A549 (cell line): Measurements from ENCODE around the gene TXNRD1. TPM values are rescaled to one million over a fixed set of nuclear protein-coding genes. Genes with fewer than 3 reads are reported as not detected.
A peak's percentile ranks its signal among the peaks of the same experiment; 100 is the strongest.

Experiments
- ATAC-seq, 2 experiments: fragments of 200-7000 bp in 1 of 2; fragments of >200 bp in 1 of 2; cut with Nextera tagmentation in 1 of 2; cut with Tn5 transposase in 1 of 2; 3 replicates each; pipeline versions ENCODE4 v1.8.0 to v1.9.1; 2018 to 2020; ENCODE audit warnings: mild to moderate bottlenecking in 1 of 2, moderate library complexity in 1 of 2
- CTCF ChIA-PET: fragments of 300-600 bp; sonication (Branson Sonifier 250); formaldehyde crosslinking; extraction: SDS; loops from one replicate; lab custom pipeline; 2021; ENCODE audit warnings: antibody characterized with exemption, inconsistent platforms; lab: Yijun Ruan, JAX
- POLR2A ChIA-PET: fragments of 350-600 bp; formaldehyde crosslinking; extraction: SDS; loops from one replicate; lab custom pipeline; 2021; ENCODE audit warnings: antibody characterized with exemption, inconsistent platforms; lab: Yijun Ruan, JAX
- DNase-seq, 2 experiments: peaks; one replicate each; pipeline versions ENCODE4 v3.0.0 to v3.0.0-alpha.2; 2011 to 2016; ENCODE audit warnings: low read depth in 1 of 2, low spot score in 1 of 2
- FAIRE-seq: peaks from 2 replicates; lab custom pipeline; 2011; peaks lifted over from hg19 to GRCh38; lab: Jason Lieb, UNC
- H3K27ac ChIP-seq, 2 experiments: fragments of >200 bp; sonication (Bioruptor Twin); formaldehyde crosslinking; 3 replicates each; pipeline ENCODE4 v1.5.1; 2016 to 2017
- H3K4me1 ChIP-seq: fragments of >200 bp; sonication (Bioruptor Twin); formaldehyde crosslinking; 3 replicates; pipeline ENCODE4 v1.6.1; 2016
- H3K4me2 ChIP-seq: fragments of >200 bp; sonication (Bioruptor Twin); formaldehyde crosslinking; 3 replicates; pipeline ENCODE4 v1.6.1; 2016
- H3K4me3 ChIP-seq: fragments of >200 bp; sonication (Bioruptor Twin); formaldehyde crosslinking; 3 replicates; pipeline ENCODE4 v1.5.1; 2016
- H3K9me3 ChIP-seq: fragments of >200 bp; sonication (Bioruptor Twin); formaldehyde crosslinking; 3 replicates; pipeline ENCODE4 v1.6.1; 2016
- BHLHE40 ChIP-seq: IDR thresholded peaks from 2 replicates; pipeline ENCODE4 v1.6.1; 2012; ENCODE audit warnings: low read depth, low read length, inconsistent platforms
- CBX8 ChIP-seq: fragments of 200-600 bp; sonication (generic); IDR thresholded peaks from 2 replicates; pipeline ENCODE4 v1.6.1; 2016
- CEBPB ChIP-seq, 2 experiments: fragments of >200 bp in 1 of 2; sonication (Bioruptor Twin) in 1 of 2; formaldehyde crosslinking in 1 of 2; IDR thresholded peaks; 2 replicates each; pipeline ENCODE4 v1.6.1; 2012 to 2016
- CHD4 ChIP-seq: fragments of 200-600 bp; sonication (generic); IDR thresholded peaks from 2 replicates; pipeline ENCODE4 v1.6.1; 2016; ENCODE audit warnings: antibody characterized with exemption, mild to moderate bottlenecking, borderline replicate concordance
- E2F6 ChIP-seq: IDR thresholded peaks from 2 replicates; pipeline ENCODE4 v1.6.1; 2012; ENCODE audit warnings: low read depth, borderline replicate concordance
- EHF ChIP-seq: fragments of 250-450 bp; sonication (Bioruptor Pico); IDR thresholded peaks from 2 replicates; pipeline ENCODE4 v1.5.0; 2020; ENCODE audit warnings: mild to moderate bottlenecking
- EHMT2 ChIP-seq: fragments of 200-600 bp; sonication (generic); IDR thresholded peaks from 2 replicates; pipeline ENCODE4 v1.6.1; 2016; ENCODE audit warnings: antibody characterized with exemption, low read depth, mild to moderate bottlenecking, moderate library complexity
- EP300 ChIP-seq, 2 experiments: fragments of >200 bp; sonication (Bioruptor Twin); formaldehyde crosslinking; IDR thresholded peaks; 2 replicates in 1 of 2; 3 replicates in 1 of 2; pipeline ENCODE4 v1.6.1; 2016 to 2017
- ESRRA ChIP-seq: fragments of 150-350 bp; IDR thresholded peaks from 2 replicates; pipeline ENCODE4 v1.6.1; 2014; ENCODE audit warnings: mild to moderate bottlenecking, low read length, borderline replicate concordance
- FOSB ChIP-seq: fragments of 250-450 bp; sonication (Bioruptor Pico); IDR thresholded peaks from 2 replicates; pipeline ENCODE4 v1.5.0; 2020; ENCODE audit warnings: mild to moderate bottlenecking, moderate library complexity
- FOSL2 ChIP-seq, 2 experiments: fragments of 450-650 bp in 1 of 2; fragments of >200 bp in 1 of 2; sonication (Bioruptor Twin) in 1 of 2; formaldehyde crosslinking; IDR thresholded peaks; 2 replicates each; pipeline versions ENCODE4 v1.5.0 to v1.6.1; 2016 to 2020; ENCODE audit warnings: mild to moderate bottlenecking in 1 of 2, moderate library complexity in 1 of 2
- GATA3 ChIP-seq: IDR thresholded peaks from 2 replicates; pipeline ENCODE4 v1.6.1; 2012; ENCODE audit warnings: borderline replicate concordance
- HES2 ChIP-seq: fragments of >200 bp; sonication (Bioruptor Twin); formaldehyde crosslinking; IDR thresholded peaks from 2 replicates; pipeline ENCODE4 v1.6.1; 2016
- HEYL ChIP-seq: fragments of 250-450 bp; sonication (Bioruptor Pico); IDR thresholded peaks from 2 replicates; pipeline ENCODE4 v1.8.0; 2021; ENCODE audit warnings: mild to moderate bottlenecking, moderate library complexity
- HOXA7 ChIP-seq: fragments of 250-450 bp; sonication (Bioruptor Pico); IDR thresholded peaks from 2 replicates; pipeline ENCODE4 v1.5.0; 2020; ENCODE audit warnings: mild to moderate bottlenecking, moderate library complexity
- HOXB13 ChIP-seq: fragments of 250-450 bp; sonication (Bioruptor Pico); IDR thresholded peaks from 2 replicates; pipeline ENCODE4 v1.5.0; 2020; ENCODE audit warnings: low read depth, mild to moderate bottlenecking, moderate library complexity
- HOXB5 ChIP-seq: fragments of 250-450 bp; sonication (Bioruptor Pico); IDR thresholded peaks from 2 replicates; pipeline ENCODE4 v1.5.0; 2020; ENCODE audit warnings: mild to moderate bottlenecking, moderate library complexity
- JUN ChIP-seq, 2 experiments: fragments of >200 bp; sonication (Bioruptor Twin); formaldehyde crosslinking; IDR thresholded peaks; 2 replicates in 1 of 2; 3 replicates in 1 of 2; pipeline ENCODE4 v1.6.1; 2016 to 2017
- JUNB ChIP-seq: fragments of >200 bp; sonication (Bioruptor Twin); formaldehyde crosslinking; IDR thresholded peaks from 2 replicates; pipeline ENCODE4 v1.6.1; 2016
- KDM1A ChIP-seq: fragments of 200-600 bp; sonication (generic); IDR thresholded peaks from 2 replicates; pipeline ENCODE4 v1.6.1; 2016; ENCODE audit warnings: low read depth, mild to moderate bottlenecking
- MAX ChIP-seq: IDR thresholded peaks from 2 replicates; pipeline ENCODE4 v1.6.1; 2012
- MYC ChIP-seq: IDR thresholded peaks from 2 replicates; pipeline ENCODE4 v1.6.1; 2012; ENCODE audit warnings: mild to moderate bottlenecking, inconsistent platforms, low read length, improper control_type of control experiment, borderline replicate concordance
- NR3C1 ChIP-seq: fragments of >200 bp; sonication (Bioruptor Twin); formaldehyde crosslinking; IDR thresholded peaks from 3 replicates; pipeline ENCODE4 v1.6.1; 2017
- POLR2A ChIP-seq: IDR thresholded peaks from 2 replicates; pipeline ENCODE4 v1.6.1; 2012; ENCODE audit warnings: mild to moderate bottlenecking, low read length
- RCOR1 ChIP-seq: fragments of 150-350 bp; IDR thresholded peaks from 2 replicates; pipeline ENCODE4 v1.6.1; 2014; ENCODE audit warnings: antibody characterized with exemption, low read length, low read depth
- RFX5 ChIP-seq: fragments of 450-650 bp; IDR thresholded peaks from 2 replicates; pipeline ENCODE4 v1.7.1; 2014; ENCODE audit warnings: antibody characterized with exemption, mild to moderate bottlenecking, moderate library complexity
- SMC3 ChIP-seq: fragments of >200 bp; sonication (Bioruptor Twin); formaldehyde crosslinking; IDR thresholded peaks from 3 replicates; pipeline ENCODE4 v1.6.1; 2018; ENCODE audit warnings: inconsistent platforms
- TFCP2L1 ChIP-seq: fragments of 250-450 bp; sonication (Bioruptor Pico); IDR thresholded peaks from 2 replicates; pipeline ENCODE4 v1.5.0; 2021; ENCODE audit warnings: mild to moderate bottlenecking
- TP53 ChIP-seq: fragments of 250-450 bp; sonication (Bioruptor Pico); IDR thresholded peaks from 2 replicates; pipeline ENCODE4 v1.5.0; 2021; ENCODE audit warnings: mild to moderate bottlenecking, moderate library complexity
- ZC3H11A ChIP-seq: fragments of 450-650 bp; IDR thresholded peaks from 2 replicates; pipeline ENCODE4 v1.6.1; 2014; ENCODE audit warnings: antibody characterized with exemption, mild to moderate bottlenecking
- ZNF302 ChIP-seq: fragments of 250-450 bp; sonication (Bioruptor Pico); IDR thresholded peaks from 2 replicates; pipeline ENCODE4 v1.9.0; 2021; ENCODE audit warnings: inconsistent platforms, mild to moderate bottlenecking, moderate library complexity
- WGBS: methylation state at CpG from one replicate; pipeline ENCODE4 v1.1.6; 2017; ENCODE audit errors: missing lambda C conversion rate; 5-methylcytosine and 5-hydroxymethylcytosine counted together
- polyA plus RNA-seq, 4 experiments: library from polyadenylated mRNA; depleted of rRNA in 3 of 4; stranded (reverse); fragments of >200 nt; fragmentation: RNase III in 1 of 4; extraction: RNeasy Plus Mini Kit Qiagen cat#74134 plus additional on column Dnase treatment in 1 of 4; gene quantifications; 2 replicates in 3 of 4; 3 replicates in 1 of 4; pipeline ENCODE4 v1.2.3, GENCODE V29; 2011 to 2017
- TF ChIP-seq, protein P1 (sequence below): fragments of 200-600 bp; sonication (generic); IDR thresholded peaks from 2 replicates; pipeline ENCODE4 v1.6.1; 2016; ENCODE audit warnings: antibody characterized with exemption, mild to moderate bottlenecking, moderate library complexity

The TXNRD1 gene
- polyA plus RNA-seq, 2 of the 4 experiments (the other 2 are of a cell fraction), result 899 to 1,230 TPM

GRCh38 chr12:104280111-104280510, 64.5 kb downstream of the TXNRD1 start:
- 97% methylated on average over 1 of the region's 1 CpG for WGBS
- TF ChIP-seq, protein P1, sequence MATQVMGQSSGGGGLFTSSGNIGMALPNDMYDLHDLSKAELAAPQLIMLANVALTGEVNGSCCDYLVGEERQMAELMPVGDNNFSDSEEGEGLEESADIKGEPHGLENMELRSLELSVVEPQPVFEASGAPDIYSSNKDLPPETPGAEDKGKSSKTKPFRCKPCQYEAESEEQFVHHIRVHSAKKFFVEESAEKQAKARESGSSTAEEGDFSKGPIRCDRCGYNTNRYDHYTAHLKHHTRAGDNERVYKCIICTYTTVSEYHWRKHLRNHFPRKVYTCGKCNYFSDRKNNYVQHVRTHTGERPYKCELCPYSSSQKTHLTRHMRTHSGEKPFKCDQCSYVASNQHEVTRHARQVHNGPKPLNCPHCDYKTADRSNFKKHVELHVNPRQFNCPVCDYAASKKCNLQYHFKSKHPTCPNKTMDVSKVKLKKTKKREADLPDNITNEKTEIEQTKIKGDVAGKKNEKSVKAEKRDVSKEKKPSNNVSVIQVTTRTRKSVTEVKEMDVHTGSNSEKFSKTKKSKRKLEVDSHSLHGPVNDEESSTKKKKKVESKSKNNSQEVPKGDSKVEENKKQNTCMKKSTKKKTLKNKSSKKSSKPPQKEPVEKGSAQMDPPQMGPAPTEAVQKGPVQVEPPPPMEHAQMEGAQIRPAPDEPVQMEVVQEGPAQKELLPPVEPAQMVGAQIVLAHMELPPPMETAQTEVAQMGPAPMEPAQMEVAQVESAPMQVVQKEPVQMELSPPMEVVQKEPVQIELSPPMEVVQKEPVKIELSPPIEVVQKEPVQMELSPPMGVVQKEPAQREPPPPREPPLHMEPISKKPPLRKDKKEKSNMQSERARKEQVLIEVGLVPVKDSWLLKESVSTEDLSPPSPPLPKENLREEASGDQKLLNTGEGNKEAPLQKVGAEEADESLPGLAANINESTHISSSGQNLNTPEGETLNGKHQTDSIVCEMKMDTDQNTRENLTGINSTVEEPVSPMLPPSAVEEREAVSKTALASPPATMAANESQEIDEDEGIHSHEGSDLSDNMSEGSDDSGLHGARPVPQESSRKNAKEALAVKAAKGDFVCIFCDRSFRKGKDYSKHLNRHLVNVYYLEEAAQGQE, result no peak
- TF ChIP-seq HES2 (no peak), FOSB (CRISPR knock-in tag) (no peak; the same call in 1 of the 2 replicates), SMC3 (no peak), KDM1A (no peak)
- TF ChIP-seq, all 56 proteins: peak for 0
- ATAC-seq, result 0 out of 6 replicates have a peak, but pooled peaks of 1 of the 2 experiments have one; percentile 6
- Histone ChIP-seq H3K4me1 (peaks cover 85% of the 10 kb centered on the region), H3K4me3 (0 out of 3 replicates have a peak overlapping the region, but pooled peaks have one; percentile 1), H3K4me2 (peak overlapping the region; percentile 69), H3K27ac (peak overlapping the region; percentile 82 to 98), H3K9me3 (no peaks in the 10 kb centered on the region)
- CTCF ChIA-PET, result interaction anchor here (0.9 to 2.4 kb wide), 6 partner anchors 15 to 64 kb away, joined by 3 to 8 read pairs (median 6); partner anchors contain the start of gene TXNRD1
- FAIRE-seq, result no peak
- POLR2A ChIA-PET, result interaction anchor here (1.0 to 1.5 kb wide), 6 partner anchors 9 to 61 kb away, joined by 3 to 9 read pairs (median 3); no protein-coding TSS in a partner anchor
- DNase-seq, result peak in 1 of 2 experiments; percentile 36

DNA sequence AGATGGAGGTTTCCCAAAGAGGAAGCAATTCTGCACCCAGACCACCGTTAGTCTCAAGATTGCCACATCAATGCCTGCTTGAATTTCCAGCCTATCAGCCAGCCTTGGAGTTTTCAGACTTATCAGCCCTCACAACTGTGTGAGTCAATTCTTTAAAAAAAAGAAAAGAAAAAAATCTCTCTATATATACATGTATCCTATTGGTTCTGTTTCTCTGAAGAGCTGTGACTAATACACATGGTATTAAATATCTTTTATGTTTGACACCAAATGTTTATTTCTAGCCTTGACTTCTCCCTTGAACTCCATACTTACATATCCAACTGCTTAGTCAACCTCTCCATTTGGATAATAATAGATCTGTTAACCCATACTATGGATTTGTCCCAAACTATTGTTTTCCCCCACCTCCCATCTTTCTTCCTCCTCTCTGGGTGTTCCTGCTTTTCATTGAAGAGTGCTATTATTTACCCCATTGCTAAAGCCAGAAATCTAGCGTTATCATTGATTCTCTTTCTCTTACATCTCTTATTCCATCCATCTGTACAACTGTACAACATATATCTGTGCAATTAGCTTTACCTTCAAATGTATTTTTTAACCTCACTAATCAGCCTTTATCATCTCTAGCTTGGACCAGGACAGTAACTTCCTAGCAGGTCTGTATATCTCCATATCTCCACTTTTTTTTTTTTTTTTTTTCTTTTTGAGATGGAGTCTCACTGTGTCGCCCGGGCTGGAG, 65.3 kb downstream of the TXNRD1 start:
- ChIA-PET POLR2A (interaction anchor here (0.9 to 1.5 kb wide), 7 partner anchors 8 to 61 kb away, joined by 3 to 9 read pairs (median 3); partner anchors contain the start of gene EID3), CTCF (interaction anchor here (1.1 to 2.4 kb wide), 4 partner anchors 14 to 65 kb away, joined by 3 to 8 read pairs (median 8); partner anchors contain the start of gene TXNRD1)
- WGBS, result 72% methylated on average over 4 of the region's 4 CpGs
- Histone ChIP-seq H3K4me3 (0 out of 3 replicates have a peak overlapping the region, but pooled peaks have one; percentile 1), H3K27ac (peak overlapping the region; percentile 82 to 98), H3K9me3 (no peaks in the 10 kb centered on the region), H3K4me2 (peak overlapping the region; percentile 69), H3K4me1 (peaks cover 85% of the 10 kb centered on the region)
- peak; percentile 67 to 85 for DNase-seq
- peak; percentile 68 to 69 for ATAC-seq
- peak; percentile 78 for FAIRE-seq
- TF ChIP-seq HES2 (no peak), ESRRA (no peak), TFCP2L1 (CRISPR knock-in tag) (no peak), MAX (peak; percentile 41; the same call in 1 of the 2 replicates), JUN (IDR thresholded peaks at IDR 0.05) (peak; percentile 18 to 73; a peak in 2 of 5 replicates), HOXB5 (0 out of 2 replicates have a peak, but pooled peaks have one; percentile 60), HOXB13 (CRISPR knock-in tag) (0 out of 2 replicates have a peak, but pooled peaks have one; percentile 53), FOSB (CRISPR knock-in tag) (peak; percentile 28; the same call in 1 of the 2 replicates), EHF (no peak), RCOR1 (peak; percentile 85; the same call in 1 of the 2 replicates), ZC3H11A (no peak), NR3C1 (no peak), HEYL (no peak), POLR2A (no peak), FOSL2 (IDR thresholded peaks at IDR 0.05) (peak; percentile 91), FOSL2 (CRISPR knock-in tag; IDR thresholded peaks at IDR 0.05) (peak; percentile 94), HOXA7 (no peak; the same call in 1 of the 2 replicates), CBX8 (no peak), BHLHE40 (no peak), EHMT2 (no peak), E2F6 (no peak), CEBPB (IDR thresholded peaks at IDR 0.05) (peak; percentile 84 to 92), JUNB (peak; percentile 98), KDM1A (peak; percentile 81), GATA3 (peak; percentile 89; the same call in 1 of the 2 replicates), MYC (no peak), ZNF302 (CRISPR knock-in tag) (peak; percentile 83; the same call in 1 of the 2 replicates), SMC3 (0 out of 3 replicates have a peak, but pooled peaks have one; percentile 10), RFX5 (no peak), CHD4 (no peak), TP53 (CRISPR knock-in tag) (no peak), EP300 (IDR thresholded peaks at IDR 0.05) (peak; percentile 39 to 54; a peak in 1 of 5 replicates)
